WTC11 (cell line): ENCODE data around the gene DSEL.

Experiments
- ATF2 ChIP-seq: sonication (generic); formaldehyde crosslinking; IDR thresholded peaks from 2 replicates; pipeline ENCODE4 v1.8.1; 2022; ENCODE audit warnings: low read depth, missing genetic modification reagents, borderline replicate concordance
- CTCF ChIP-seq: fragments of 200-600 bp; IDR thresholded peaks from 2 replicates; pipeline ENCODE4 v1.8.0; 2022; ENCODE audit warnings: antibody characterized with exemption
- FOXP1 ChIP-seq: sonication (generic); formaldehyde crosslinking; IDR thresholded peaks from 2 replicates; pipeline ENCODE4 v1.8.0; 2022; ENCODE audit warnings: missing genetic modification reagents, mild to moderate bottlenecking, moderate library complexity, borderline replicate concordance
- GABPB1 ChIP-seq: sonication (generic); formaldehyde crosslinking; IDR thresholded peaks from 2 replicates; pipeline ENCODE4 v1.8.1; 2023; ENCODE audit warnings: mild to moderate bottlenecking, missing genetic modification reagents
- MAX ChIP-seq: sonication (generic); formaldehyde crosslinking; IDR thresholded peaks from 2 replicates; pipeline ENCODE4 v1.8.0; 2022; ENCODE audit warnings: mild to moderate bottlenecking, missing genetic modification reagents
- PRRX2 ChIP-seq: fragments of 250-450 bp; sonication (Bioruptor Pico); IDR thresholded peaks from 2 replicates; pipeline ENCODE4 v1.8.0; 2021; ENCODE audit warnings: mild to moderate bottlenecking
- SP1 ChIP-seq: sonication (generic); formaldehyde crosslinking; conservative IDR thresholded peaks from 2 replicates; pipeline ENCODE4 v1.8.1; 2022; ENCODE audit warnings: missing genetic modification reagents
- TEAD1 ChIP-seq: sonication (generic); formaldehyde crosslinking; IDR thresholded peaks from 2 replicates; pipeline ENCODE4 v1.8.0; 2022; ENCODE audit warnings: mild to moderate bottlenecking, missing genetic modification reagents
- USF1 ChIP-seq: sonication (generic); formaldehyde crosslinking; IDR thresholded peaks from 2 replicates; pipeline ENCODE4 v1.8.0; 2022; ENCODE audit warnings: mild to moderate bottlenecking, missing genetic modification reagents

GRCh38 chr18:67545681-67546080 lies 29.2 kb upstream of the DSEL start:
- TF ChIP-seq CTCF (no peak), SP1 (CRISPR knock-in tag) (no peak), TEAD1 (CRISPR knock-in tag) (no peak), FOXP1 (CRISPR knock-in tag) (no peak), ATF2 (CRISPR knock-in tag) (no peak), GABPB1 (CRISPR knock-in tag) (no peak), USF1 (CRISPR knock-in tag) (no peak), MAX (CRISPR knock-in tag) (no peak), PRRX2 (CRISPR knock-in tag) (no peak)
